HG02610 (cell line): ENCODE measurements around the gene KCNC2.

Source experiments
- ATAC-seq: cut with Tn5 transposase; IDR thresholded peaks from one replicate; pipeline ENCODE4 v1.9.1; 2021; ENCODE audit warnings: mild to moderate bottlenecking, moderate library complexity; ENCODE audit not compliant: unreplicated experiment

Gene KCNC2

DNA sequence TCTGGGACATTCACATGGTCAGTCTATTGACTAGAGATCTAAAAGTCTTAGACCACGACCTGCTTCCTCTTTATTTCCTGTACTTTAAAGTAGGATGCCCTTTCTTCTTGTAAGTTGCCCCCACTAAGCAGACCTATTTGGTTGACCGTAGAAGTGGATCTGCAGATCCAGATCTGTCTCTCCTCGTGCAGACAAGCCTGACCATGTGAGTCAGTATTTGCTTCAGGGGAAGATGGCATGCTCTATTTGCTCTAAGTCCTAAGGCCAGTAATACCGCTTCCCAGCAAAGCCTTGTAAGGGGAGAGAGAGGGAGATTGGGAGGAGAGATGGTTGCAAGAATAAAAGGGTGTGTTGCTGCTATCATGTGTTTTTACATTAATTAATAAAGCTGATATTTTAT lies 46.8 kb downstream of the KCNC2 start:
- no peak for ATAC-seq

GRCh38 chr12:75161488-75161887 lies 48.2 kb downstream of the KCNC2 start:
- no peak for ATAC-seq

DNA sequence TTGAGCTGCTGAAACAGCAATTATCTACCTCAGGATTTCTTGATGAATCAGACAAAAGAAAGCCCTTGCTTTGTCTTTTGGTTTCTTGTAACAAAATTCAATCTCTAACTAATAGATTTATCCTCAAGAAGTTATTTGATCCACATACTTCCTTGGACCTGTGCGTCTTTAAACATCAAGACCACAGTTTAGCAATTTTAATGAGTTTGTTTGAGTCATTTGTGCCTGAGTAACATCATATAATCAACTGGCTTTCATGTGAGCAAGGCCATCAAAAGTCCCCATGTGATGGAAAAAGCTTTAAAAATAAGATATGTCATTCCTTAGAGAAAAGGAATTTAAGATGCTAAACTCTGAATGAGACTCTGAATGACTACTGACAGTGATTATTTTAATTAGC lies 52.3 kb downstream of the KCNC2 start:
- ATAC-seq: no peak

GRCh38 chr12:75155962-75156361 lies 53.7 kb downstream of the KCNC2 start:
- ATAC-seq: no peak

DNA sequence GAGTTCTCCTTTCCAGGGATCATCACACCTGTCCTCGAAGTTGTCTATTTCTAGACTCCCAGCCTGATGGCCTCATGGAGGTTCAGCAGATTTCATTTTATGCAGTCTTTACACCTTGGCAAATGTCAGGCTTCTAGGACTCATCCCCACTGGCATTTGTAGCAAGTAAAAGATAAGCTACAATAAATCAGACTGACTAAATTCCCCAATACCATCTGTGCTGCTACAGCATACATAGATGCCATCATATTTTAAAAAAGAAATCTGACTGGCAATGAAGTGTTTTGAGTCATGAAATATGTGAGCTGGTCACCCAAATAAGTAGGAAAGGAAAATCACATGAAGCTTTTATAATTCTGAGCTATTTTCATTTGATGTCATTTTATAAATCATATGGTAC lies 55.3 kb downstream of the KCNC2 start:
- no peak for ATAC-seq

DNA sequence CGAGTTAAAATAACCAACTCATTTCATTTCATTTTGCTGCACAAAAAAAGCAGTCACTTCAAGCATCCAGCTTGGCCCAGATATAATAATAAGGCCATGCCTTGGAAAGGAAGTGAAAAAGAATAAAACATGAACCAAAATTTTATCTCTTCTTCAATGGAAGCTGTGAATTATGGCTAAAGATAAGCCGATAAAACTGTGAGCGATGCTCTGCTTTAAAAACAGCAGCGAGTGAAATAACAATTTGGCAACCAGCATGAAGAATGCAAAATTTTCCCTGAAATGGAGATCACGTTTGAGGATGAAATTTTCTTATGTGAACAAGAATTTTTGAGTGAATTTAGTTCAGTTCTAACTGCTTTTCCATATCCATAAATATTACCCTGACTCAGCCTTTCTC lies 70.4 kb downstream of the KCNC2 start:
- ATAC-seq: no peak

GRCh38 chr12:75137896-75138295 lies 71.7 kb downstream of the KCNC2 start:
- no peak for ATAC-seq

GRCh38 chr12:75135026-75135425 lies 74.6 kb downstream of the KCNC2 start:
- no peak for ATAC-seq

GRCh38 chr12:75130811-75131210 lies 78.8 kb downstream of the KCNC2 start:
- ATAC-seq: no peak

DNA sequence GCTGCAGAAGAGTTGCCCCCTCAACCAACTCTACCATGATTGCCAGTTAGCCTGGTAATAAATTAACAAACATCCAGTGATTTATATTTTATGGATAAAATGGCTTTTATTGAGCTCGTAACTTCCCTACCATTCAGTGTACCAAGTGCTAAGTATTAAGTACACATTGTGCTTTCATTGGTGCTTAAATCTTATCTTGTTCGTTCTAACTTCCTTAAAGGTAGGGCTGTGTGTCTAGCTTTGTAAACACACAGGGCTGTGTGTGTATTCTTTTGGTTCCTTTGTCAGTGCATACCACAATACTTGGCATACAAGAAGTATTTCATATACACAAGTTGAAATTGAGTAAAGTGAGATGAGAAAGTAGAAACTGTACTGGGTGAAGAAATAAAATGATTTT lies 80.4 kb downstream of the KCNC2 start:
- ATAC-seq: no peak

- no peak for ATAC-seq
Measured at GRCh38 chr12:75121036-75121705, 88.5 kb downstream of the KCNC2 start.

- no peak for ATAC-seq
Measured at GRCh38 chr12:75120311-75120711, 89.3 kb downstream of the KCNC2 start.

DNA sequence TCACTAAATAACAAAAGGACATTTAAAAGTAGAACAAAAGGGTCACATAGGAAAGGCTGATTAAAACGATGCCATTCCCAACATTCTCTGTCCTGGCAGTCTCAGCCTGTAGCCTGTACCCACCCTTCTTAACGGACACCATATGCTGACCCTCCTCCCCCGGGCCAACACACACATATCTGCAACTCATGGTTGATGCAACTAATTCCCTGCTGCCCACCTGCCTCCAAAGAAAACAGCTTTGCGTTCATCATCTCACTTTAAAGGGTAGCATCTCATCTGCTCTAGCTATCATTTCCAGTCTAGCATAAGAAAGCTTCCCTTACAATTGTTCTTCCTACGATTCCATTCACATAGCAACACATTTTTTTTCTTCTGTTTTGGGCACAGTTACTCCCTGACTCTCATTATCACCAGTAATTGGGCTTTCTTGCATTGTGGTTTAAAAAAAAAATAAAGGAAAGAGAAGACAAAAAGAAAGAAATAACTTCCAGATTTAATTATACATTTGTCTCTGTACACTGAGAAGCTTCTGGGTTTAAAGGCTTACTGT lies 92.9 kb downstream of the KCNC2 start:
- no peak for ATAC-seq

DNA sequence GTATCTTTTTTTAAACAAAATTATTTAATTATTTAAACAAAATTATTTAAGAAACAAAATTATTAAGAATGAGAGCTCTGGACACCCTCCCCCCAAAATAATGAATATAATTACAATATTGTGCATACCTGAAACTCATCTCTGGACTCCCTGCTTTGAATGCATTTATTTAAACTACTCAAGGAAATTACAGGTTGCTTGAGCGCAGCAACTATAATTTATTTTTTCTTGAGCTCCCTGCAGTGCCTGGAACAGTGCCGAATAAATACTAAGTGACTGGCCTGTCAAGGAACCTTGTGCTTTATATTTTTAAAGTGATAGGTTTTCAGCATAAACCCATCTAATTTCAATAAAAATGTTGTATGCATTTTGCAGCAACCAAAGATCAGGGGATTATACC lies 93.9 kb downstream of the KCNC2 start:
- no peak for ATAC-seq

DNA sequence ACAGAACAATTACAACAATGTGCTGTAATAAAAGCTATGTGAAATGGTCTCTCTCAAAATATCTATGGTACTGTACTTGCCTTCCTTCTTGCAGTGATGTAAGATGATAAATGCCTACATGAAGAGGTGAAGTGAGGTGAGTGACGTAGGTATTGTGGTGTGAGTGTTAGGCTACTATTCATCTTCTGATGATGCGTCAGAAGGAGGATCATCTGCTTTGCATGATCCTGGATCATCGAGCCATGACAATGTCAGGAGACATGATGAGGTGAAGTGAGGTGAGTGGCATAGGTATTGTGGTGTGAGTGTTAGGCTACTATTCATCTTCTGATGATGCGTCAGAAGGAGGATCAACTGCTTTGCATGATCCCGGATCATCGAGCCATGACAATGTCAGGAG lies 105.8 kb downstream of the KCNC2 start:
- ATAC-seq: no peak

- no peak for ATAC-seq
Measured at GRCh38 chr12:75101781-75102180, 107.9 kb downstream of the KCNC2 start.

DNA sequence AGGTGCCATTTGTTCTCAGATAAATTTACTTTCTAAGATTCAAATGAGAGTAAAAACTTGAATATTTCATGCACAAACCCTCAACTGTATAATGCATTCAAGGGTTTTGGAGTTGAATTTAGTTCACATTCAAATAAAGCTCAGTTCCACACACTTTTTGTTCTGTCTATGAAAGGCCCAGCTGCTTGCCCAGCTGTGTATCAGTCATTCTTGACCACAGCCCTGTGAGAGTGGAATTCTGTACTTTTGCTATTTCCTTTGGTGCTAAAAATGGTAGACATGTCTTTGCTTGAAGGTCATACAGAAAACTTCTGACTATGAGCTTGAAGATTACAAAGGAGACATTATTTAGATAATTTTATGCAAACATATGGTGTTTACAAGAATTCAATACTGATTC lies 110.4 kb downstream of the KCNC2 start:
- no peak for ATAC-seq

GRCh38 chr12:75097003-75097402 lies 112.6 kb downstream of the KCNC2 start:
- no peak for ATAC-seq

DNA sequence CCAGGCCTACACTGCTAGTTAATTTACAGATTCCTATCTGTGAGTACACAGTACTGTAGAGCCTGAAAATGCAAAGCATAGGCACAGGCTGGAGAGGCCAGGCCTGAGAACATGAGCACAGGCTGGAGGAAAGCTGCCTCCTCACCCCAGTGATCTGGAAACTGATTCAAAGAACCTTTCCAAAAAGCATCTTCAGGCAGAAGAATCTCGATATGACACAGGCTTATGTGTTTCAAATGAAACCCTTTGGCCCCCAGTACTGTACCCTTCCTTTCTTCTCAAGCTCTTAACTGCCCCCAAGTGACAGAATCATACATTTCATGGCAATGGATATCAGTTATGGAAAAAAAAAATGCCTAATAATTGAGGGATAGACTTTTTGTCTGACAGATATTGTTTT lies 122.0 kb downstream of the KCNC2 start:
- ATAC-seq: no peak

GRCh38 chr12:75086091-75087038 lies 123.3 kb downstream of the KCNC2 start:
- ATAC-seq: no peak

GRCh38 chr12:75081305-75081704 lies 128.3 kb downstream of the KCNC2 start:
- ATAC-seq: no peak

- ATAC-seq: no peak
Measured at GRCh38 chr12:75080582-75080981, 129.1 kb downstream of the KCNC2 start.
